AG04449 (cell line): ENCODE results near the gene DMBT1.

Source experiments
- CTCF ChIA-PET: fragments of 350-600 bp; formaldehyde crosslinking; extraction: SDS; loops from one replicate; lab custom pipeline; 2021; ENCODE audit warnings: antibody characterized with exemption; lab: Yijun Ruan, JAX
- POLR2A ChIA-PET: fragments of 400-600, 350-600 bp; formaldehyde crosslinking; extraction: SDS; loops from one replicate; lab custom pipeline; 2020; ENCODE audit warnings: antibody characterized with exemption, inconsistent platforms; lab: Yijun Ruan, JAX
- DNase-seq: peaks from one replicate; pipeline ENCODE4 v3.0.0-alpha.2; 2010; ENCODE audit warnings: low read depth, low spot score
- H3K4me3 ChIP-seq: 2 replicates; pipeline ENCODE4 v1.5.1; 2011; ENCODE audit warnings: low read depth, mild to moderate bottlenecking, control low read depth, low read length
- TF ChIP-seq, protein P1 (sequence below): IDR thresholded peaks from one replicate; pipeline ENCODE4 v1.5.1; 2011; ENCODE audit warnings: mild to moderate bottlenecking, moderate library complexity, low read length, control low read depth, inconsistent platforms; ENCODE audit not compliant: insufficient read depth; ENCODE audit errors: missing control alignments

DMBT1 gene

GRCh38 chr10:122516734-122517133 lies 43.8 kb upstream of the DMBT1 start:
- TF ChIP-seq, protein P1, sequence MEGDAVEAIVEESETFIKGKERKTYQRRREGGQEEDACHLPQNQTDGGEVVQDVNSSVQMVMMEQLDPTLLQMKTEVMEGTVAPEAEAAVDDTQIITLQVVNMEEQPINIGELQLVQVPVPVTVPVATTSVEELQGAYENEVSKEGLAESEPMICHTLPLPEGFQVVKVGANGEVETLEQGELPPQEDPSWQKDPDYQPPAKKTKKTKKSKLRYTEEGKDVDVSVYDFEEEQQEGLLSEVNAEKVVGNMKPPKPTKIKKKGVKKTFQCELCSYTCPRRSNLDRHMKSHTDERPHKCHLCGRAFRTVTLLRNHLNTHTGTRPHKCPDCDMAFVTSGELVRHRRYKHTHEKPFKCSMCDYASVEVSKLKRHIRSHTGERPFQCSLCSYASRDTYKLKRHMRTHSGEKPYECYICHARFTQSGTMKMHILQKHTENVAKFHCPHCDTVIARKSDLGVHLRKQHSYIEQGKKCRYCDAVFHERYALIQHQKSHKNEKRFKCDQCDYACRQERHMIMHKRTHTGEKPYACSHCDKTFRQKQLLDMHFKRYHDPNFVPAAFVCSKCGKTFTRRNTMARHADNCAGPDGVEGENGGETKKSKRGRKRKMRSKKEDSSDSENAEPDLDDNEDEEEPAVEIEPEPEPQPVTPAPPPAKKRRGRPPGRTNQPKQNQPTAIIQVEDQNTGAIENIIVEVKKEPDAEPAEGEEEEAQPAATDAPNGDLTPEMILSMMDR, result no peak
- POLR2A ChIA-PET, result no interaction called here
- DNase-seq, result no peak
- CTCF ChIA-PET, result interaction anchor here (1.3 to 3.6 kb wide), 3 partner anchors 9 to 50 kb away, joined by 3 to 15 read pairs (median 4); no protein-coding TSS in a partner anchor
- H3K4me3 ChIP-seq, result no peak overlapping the region

- ChIA-PET POLR2A (no interaction called here), CTCF (no interaction called here)
- no peak for DNase-seq
- no peak overlapping the region for H3K4me3 ChIP-seq
- TF ChIP-seq, protein P1, result no peak
Observed at GRCh38 chr10:122519144-122519543, 41.4 kb upstream of the DMBT1 start.

- TF ChIP-seq, protein P1, result no peak
- no peak overlapping the region for H3K4me3 ChIP-seq
- ChIA-PET CTCF (interaction anchor here (1.4 kb wide), 1 partner anchor 12 kb away, joined by 3 read pairs; no protein-coding TSS in a partner anchor), POLR2A (no interaction called here)
- no peak for DNase-seq
Observed at GRCh38 chr10:122519873-122520272, 40.7 kb upstream of the DMBT1 start.

DNA sequence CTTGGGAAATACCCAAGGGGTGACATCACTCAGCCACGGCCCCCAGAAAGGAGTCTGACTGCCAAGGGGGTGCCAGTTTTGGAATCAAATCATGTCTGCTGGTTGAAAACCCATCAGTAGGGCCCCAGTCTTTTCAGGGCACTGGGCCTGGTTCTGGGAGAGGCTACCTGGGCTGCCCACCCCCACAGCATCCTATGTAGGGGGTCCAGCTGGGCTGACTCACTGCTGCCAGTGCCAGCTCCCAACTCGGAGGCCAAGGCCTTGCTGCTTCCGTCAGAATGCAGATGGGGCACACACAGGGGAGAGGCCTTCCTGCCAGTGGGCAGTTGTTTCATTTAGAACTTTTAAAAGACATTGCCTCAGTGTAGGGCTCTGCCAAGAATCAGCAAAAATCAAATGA lies 39.5 kb upstream of the DMBT1 start:
- DNase-seq, result no peak
- TF ChIP-seq, protein P1, result no peak
- H3K4me3 ChIP-seq, result no peak overlapping the region
- CTCF ChIA-PET, result interaction anchor here (1.4 kb wide), 1 partner anchor 13 kb away, joined by 3 read pairs; no protein-coding TSS in a partner anchor
- POLR2A ChIA-PET, result no interaction called here

DNA sequence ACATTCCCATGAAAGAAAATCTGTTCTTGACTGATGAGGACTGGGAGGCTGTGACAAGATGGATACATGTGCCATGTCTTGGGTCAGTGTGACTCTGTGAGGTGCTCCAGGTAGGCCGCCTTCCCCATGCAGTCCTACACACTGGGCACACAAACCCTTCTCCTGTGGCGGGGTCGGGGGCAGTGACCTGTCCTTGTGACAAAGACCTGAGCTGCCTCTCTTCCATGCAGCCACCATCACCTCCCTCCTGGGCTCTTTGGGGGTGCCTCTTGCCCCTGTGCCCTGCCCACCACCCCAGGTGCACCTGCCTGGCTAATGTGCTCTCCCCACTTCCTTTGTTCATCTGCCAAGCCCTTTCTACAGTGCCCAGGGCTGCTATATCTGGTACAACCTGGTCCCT lies 35.7 kb upstream of the DMBT1 start:
- H3K4me3 ChIP-seq, result no peak overlapping the region
- ChIA-PET CTCF (interaction anchor here (0.9 kb wide), 1 partner anchor 38 kb away, joined by 3 read pairs; no protein-coding TSS in a partner anchor), POLR2A (interaction anchor here (1.9 kb wide), 1 partner anchor 10 kb away, joined by 5 read pairs; no protein-coding TSS in a partner anchor)
- TF ChIP-seq, protein P1, result no peak
- no peak for DNase-seq

- TF ChIP-seq, protein P1, result no peak
- no peak overlapping the region for H3K4me3 ChIP-seq
- CTCF ChIA-PET, result interaction anchor here (0.9 to 1.5 kb wide), 2 partner anchors 37 to 40 kb away, joined by 3 to 6 read pairs; no protein-coding TSS in a partner anchor
- DNase-seq, result no peak
- POLR2A ChIA-PET, result no interaction called here
Observed at GRCh38 chr10:122525788-122526187, 34.8 kb upstream of the DMBT1 start.
